HG03469 (cell line): ENCODE measurements around the gene MPRIP.

Experiments
- ATAC-seq: cut with Tn5 transposase; IDR thresholded peaks from one replicate; pipeline ENCODE4 v1.9.1; 2021; ENCODE audit warnings: mild to moderate bottlenecking, moderate library complexity, moderate number of reproducible peaks; ENCODE audit not compliant: unreplicated experiment

MPRIP gene

DNA sequence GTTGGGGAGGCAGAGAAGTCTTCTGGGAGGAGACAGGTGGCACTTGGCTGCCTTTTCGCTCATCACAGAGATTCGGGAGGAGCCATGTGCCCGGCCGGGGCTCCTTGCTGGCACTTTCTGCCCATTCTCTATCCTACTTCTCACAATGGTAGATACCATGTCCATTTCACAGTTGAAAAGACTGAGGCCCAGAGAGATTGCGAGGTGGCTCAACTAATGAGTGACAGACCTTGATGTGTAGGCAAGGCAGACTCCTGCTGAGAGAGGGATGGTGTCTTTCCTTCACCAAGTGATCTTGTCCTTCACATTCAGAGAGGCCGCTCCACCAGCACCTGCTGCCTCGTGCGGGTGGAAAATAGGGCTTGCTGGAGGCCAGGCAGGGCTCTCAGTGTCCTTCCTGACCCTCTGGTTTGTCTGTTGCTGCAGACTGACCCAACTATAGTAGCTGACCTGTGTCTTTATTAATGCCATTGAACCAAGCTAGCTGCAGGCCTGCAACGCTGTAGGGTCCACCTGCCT, 42.1 kb downstream of the MPRIP start:
- ATAC-seq = no peak

- no peak for ATAC-seq
These were observed 42.7 kb downstream of the MPRIP start for GRCh38 chr17:17084941-17085340.

DNA sequence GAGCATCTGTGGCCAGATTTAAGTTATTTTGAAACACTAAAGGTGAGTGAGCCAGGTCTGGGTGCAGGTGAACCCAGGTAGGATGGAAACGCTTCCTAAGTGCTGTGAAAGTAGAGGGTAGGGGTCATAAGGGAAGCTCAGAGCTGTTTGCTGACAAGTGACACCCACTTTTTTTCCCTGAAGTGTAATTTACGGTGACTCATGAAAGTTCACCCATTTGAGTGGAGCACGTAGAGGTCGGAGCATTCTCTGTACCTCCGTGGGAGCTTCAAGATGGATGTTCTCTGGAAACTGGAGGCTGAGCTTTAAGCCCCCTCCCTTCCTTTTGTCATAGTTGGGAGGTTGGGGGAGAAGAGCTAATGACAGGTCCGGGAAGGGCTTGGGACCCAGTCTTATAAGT, 44.3 kb downstream of the MPRIP start:
- no peak for ATAC-seq

DNA sequence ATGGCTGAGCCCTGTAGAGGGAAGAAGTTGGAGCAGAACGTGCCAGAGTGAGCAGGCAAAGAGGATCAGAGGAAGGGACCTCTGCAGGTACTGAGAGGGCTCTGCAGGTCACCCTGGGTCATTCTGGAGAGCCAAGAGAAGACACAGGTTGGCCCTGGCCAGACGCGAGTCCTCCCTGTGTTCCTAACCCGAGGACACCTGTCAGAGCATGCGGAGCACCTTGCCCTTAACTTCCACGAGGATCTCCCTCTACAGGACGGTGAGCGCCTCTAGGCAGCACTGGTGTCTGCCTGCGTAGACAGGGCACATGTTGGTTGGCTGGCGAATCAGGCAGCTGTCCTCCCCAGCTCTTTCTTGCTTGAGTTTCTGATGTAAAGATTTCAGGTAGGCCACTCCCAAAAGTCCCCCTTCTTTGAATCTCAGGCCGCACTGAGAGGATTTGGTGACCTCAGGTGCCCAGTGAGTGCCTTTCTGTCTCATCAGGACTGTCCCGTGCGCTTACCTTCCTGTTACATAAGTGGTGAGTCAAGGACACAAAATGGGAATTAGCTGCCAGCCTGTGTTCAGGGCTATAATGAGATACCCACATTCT, 45.3 kb downstream of the MPRIP start:
- ATAC-seq = no peak

DNA sequence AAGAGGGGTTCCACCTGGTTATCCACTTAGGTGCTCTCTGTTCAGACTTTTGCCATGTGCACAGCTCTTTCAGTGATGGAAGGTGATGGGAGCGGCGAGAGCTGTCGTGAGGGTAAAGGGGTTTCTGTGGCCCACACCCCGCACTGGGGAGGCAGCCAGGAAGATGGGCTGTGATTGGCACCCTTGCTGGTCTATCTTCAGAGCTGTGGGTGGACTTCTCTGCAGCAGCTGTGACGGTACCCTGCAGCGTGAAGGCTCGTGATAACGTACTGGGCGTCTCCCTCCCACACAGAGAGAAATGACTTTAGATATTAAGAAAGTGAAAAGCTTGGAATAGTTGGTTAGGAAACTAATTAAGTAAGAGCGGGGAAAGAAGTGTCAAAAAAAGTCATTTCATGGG, 45.8 kb downstream of the MPRIP start:
- ATAC-seq = no peak

GRCh38 chr17:17088541-17089525, 46.6 kb downstream of the MPRIP start:
- ATAC-seq = no peak

GRCh38 chr17:17089796-17090641, 47.8 kb downstream of the MPRIP start:
- no peak for ATAC-seq

GRCh38 chr17:17090642-17091103, 48.4 kb downstream of the MPRIP start:
- no peak for ATAC-seq

DNA sequence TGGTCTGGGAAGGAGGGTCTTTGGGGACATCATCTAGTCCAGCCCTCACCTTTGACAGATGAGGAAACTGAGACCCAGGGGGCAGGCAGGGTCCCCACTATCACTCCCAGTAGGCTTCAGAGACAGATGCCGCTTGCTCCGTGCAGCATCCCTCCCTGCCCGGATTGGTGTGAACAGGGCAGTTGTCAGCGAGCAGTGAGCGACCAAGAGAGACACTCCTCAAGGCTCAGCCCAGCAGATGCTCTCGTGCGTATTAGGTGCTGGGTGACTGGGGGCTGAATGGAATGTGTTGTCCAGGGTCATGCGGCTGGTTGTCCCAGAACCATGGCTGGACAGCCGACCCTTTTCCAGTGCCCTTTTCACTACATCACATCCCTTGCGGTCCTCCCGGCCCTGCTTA, 49.0 kb downstream of the MPRIP start:
- no peak for ATAC-seq

DNA sequence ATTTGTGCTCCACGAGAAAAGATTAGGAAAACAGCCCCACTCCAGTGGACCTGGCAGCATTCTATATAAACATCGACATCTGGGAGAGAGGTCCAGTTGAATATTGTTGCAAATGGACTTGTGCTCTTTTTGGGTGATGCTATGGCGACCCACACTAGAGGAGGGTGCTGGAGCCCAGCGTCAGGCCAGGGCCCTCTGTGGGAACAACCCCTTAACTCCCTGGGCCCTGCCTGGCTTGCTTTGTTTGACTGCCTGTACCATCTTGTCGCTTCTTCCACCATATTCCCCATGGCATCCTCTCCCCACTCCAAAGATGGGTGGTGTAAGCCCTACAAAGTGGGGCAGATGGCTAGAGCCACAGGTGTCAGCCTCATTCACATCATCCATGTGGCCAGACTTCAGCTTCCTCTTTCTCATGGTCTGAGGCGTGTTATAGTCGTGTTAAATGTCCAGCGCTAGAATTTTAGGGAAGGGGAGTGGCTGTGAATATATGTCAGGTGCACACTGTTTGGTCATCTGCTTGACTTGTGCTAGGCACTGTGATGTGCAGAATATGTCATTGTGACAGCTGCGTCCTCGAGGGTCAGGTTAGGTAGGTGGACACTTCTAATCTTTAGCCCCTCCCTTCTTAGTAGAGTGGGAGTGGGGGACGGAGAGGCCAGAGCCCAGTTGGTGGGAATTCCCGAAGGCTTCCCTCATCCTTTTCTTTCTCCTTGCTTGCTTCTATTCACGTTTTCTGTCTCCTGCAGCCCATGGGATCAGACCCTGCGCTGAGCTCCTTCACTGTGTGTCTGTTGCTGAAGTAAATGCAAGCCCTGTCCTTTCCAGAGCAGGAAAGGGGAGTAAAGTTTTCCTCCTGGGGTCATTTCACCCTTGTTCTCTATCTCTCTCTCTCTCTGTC, 49.8 kb downstream of the MPRIP start:
- ATAC-seq = no peak

GRCh38 chr17:17093764-17094163, 51.5 kb downstream of the MPRIP start:
- ATAC-seq = no peak

DNA sequence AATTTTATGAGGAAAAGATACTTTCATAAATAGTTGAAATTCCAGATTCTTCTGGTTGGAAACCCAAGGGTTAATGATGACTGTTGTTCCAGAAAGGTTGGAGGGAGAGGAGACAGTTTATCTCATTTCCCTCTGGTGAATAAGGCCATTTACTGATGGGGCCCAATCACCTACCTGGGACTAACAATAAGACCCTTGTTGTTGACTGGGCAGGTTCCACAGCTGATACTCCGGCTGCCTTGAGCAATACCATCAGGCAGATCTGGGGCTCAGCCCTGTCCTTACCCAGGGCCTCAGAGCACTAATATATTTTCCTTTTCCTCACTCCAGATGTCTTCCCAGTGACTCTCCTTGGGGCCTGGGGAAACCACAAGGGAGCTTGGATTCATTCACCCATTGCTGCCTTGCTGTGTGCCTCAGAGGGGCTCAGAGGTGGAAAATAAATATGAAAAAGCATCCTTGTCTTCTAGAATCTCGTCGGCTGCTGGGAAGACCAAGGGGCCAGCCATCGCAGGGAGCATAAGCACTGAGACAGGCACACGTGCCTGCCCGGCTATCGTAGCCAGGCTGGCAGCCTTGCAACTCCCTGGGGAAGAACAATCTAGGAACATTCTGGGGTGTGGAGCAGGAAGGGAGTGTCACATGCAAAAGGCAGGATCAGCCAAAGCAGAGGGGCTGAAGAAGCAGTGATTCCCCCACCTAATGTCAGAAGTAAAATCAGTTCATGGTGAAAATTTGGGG, 54.4 kb downstream of the MPRIP start:
- no peak for ATAC-seq

DNA sequence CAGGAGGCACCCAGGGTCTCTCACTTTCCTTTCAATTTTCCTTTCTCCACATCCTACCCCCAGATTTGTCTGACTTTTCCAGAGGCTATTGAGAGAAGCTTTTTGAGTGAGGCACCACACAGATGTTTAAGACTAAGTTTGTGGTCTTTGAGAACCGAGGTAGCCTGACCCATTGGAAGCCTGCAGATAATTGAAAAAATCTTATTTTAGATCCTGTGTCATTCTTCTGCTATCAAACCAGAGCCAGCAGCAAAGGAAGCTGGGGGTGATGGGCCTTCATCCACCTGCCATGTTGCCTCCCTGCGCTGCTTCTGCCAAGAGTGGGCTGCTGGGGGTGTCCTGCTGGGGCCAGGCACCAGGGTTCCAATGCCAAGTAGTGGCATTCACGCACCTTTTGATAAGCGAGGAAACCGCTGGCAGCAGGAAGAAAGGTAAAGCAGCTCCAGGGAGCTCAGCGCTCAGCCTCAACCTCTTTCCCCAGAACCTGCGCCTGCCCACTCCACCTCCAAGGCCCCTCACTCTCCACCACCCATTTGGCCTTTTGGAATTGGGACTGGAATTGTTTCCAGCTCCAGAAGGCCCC, 55.6 kb downstream of the MPRIP start:
- ATAC-seq = no peak

- no peak for ATAC-seq
These were observed 56.4 kb downstream of the MPRIP start for GRCh38 chr17:17098551-17099179.

- no peak for ATAC-seq
These were observed 59.9 kb downstream of the MPRIP start for GRCh38 chr17:17102176-17102575.

DNA sequence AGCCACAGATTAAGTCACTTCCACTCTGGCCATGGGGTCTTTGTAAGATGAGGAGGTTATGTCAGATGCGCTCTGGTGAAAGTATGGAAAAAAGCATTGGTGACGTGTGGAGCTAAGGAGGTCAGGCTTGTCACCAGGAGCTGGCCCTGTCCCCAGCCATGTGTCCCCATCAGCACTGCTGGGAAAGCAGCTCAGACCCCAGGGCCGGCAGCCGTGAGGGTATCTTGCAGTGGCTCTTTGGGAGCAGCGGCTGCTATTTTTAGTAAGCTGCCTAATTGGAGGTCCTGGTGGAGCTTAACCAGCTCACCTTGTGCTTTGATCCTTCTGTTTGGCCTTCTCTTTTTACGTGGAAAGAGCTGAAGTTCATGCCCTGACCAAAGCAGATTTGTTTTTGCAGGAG, 60.9 kb downstream of the MPRIP start:
- no peak for ATAC-seq

DNA sequence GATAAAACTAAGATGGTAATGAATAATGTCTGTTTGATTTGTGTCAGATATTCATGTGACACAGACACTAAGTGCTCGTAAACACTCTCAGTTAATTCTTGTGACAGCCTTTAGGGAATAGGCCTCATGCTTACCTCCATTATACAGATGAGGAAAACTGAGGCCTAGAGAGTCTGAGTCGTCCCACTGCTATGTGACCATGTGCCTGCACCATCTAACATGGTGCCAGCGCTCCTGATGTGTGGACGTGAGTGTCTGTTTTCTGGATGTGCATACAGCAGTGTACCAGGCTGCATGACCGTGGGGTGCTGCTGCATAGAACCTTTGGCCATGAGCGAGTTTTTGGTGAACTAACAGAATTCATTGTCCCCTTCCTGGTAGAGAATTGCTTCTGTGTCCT, 61.8 kb downstream of the MPRIP start:
- ATAC-seq = no peak

- ATAC-seq = no peak
These were observed 62.2 kb downstream of the MPRIP start for GRCh38 chr17:17104494-17104893.

- ATAC-seq = no peak
These were observed 63.7 kb downstream of the MPRIP start for GRCh38 chr17:17105976-17106375.
